ENCODE measurements around the gene SEMA6A. TPM values are rescaled to one million over a fixed set of nuclear protein-coding genes. Genes with fewer than 3 reads are reported as not detected.

Gene SEMA6A
- polyA plus RNA-seq, 3 donors: 0.16 TPM; not detected in 2

GRCh38 chr5:116542619-116543018, 32.0 kb downstream of the SEMA6A start:
- H3K9me3 Mint-ChIP-seq: peaks cover 9 to 27% (median 24%) of the 10 kb centered on the region in 7 donors
- 50% methylated on average over 1 of the region's 3 CpGs for WGBS (ENCODE audit: insufficient coverage)
- H3K9me3 ChIP-seq (replicated peaks in 1 of 2; ENCODE audit: control insufficient read depth in 1 of 2, insufficient read depth in 1 of 2, low read length in 2 of 2): peaks cover 18 to 26% of the 10 kb centered on the region in 2 donors
- TF ChIP-seq, protein P1, sequence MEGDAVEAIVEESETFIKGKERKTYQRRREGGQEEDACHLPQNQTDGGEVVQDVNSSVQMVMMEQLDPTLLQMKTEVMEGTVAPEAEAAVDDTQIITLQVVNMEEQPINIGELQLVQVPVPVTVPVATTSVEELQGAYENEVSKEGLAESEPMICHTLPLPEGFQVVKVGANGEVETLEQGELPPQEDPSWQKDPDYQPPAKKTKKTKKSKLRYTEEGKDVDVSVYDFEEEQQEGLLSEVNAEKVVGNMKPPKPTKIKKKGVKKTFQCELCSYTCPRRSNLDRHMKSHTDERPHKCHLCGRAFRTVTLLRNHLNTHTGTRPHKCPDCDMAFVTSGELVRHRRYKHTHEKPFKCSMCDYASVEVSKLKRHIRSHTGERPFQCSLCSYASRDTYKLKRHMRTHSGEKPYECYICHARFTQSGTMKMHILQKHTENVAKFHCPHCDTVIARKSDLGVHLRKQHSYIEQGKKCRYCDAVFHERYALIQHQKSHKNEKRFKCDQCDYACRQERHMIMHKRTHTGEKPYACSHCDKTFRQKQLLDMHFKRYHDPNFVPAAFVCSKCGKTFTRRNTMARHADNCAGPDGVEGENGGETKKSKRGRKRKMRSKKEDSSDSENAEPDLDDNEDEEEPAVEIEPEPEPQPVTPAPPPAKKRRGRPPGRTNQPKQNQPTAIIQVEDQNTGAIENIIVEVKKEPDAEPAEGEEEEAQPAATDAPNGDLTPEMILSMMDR (IDR thresholded peaks at IDR 0.05): no peak
- no peaks in the 10 kb centered on the region for H3K4me1 Mint-ChIP-seq
- intact Hi-C loops (cut with micrococcal nuclease): no loop called here
- H3K27ac ChIP-seq (ENCODE audit: low read depth in 1 of 2, low read length in 2 of 2): no peak overlapping the region
- H3K4me1 ChIP-seq (ENCODE audit: control insufficient read depth in 1 of 2, insufficient read depth in 2 of 2, low read length in 2 of 2): no peaks in the 10 kb centered on the region
- no peaks in the 10 kb centered on the region for H4K20me1 ChIP-seq (ENCODE audit: insufficient read depth, low read length)
- no peak for DNase-seq
- H3K36me3 ChIP-seq (replicated peaks in 1 of 2; ENCODE audit: control insufficient read depth in 1 of 2, insufficient read depth in 2 of 2, low read length in 2 of 2): no peaks in the 10 kb centered on the region
- H3K4me3 Mint-ChIP-seq: no peak overlapping the region
- H3K4me2 ChIP-seq (replicated peaks; ENCODE audit: extremely low read depth, low read length, poor library complexity, severe bottlenecking): no peak overlapping the region
- H3K79me2 ChIP-seq (ENCODE audit: insufficient read depth, low read length): no peaks in the 10 kb centered on the region
- H2AFZ ChIP-seq (ENCODE audit: insufficient read depth, low read depth, low read length, poor library complexity, severe bottlenecking): no peak overlapping the region
- H3K27me3 ChIP-seq (ENCODE audit: control insufficient read depth in 2 of 2, insufficient read depth in 2 of 2, low read length in 2 of 2): no peaks in the 10 kb centered on the region
- no peak overlapping the region for H3K4me3 ChIP-seq (replicated peaks in 1 of 3; ENCODE audit: low read depth in 2 of 3, low read length in 3 of 3)
- no peak overlapping the region for H3K27ac Mint-ChIP-seq
- H3K27me3 Mint-ChIP-seq (ENCODE audit: low read depth in 3 of 3): no peaks in the 10 kb centered on the region
- no peaks in the 10 kb centered on the region for H3K36me3 Mint-ChIP-seq
- H3K9ac ChIP-seq (ENCODE audit: insufficient read depth, low read length, poor library complexity, severe bottlenecking): no peak overlapping the region

DNA sequence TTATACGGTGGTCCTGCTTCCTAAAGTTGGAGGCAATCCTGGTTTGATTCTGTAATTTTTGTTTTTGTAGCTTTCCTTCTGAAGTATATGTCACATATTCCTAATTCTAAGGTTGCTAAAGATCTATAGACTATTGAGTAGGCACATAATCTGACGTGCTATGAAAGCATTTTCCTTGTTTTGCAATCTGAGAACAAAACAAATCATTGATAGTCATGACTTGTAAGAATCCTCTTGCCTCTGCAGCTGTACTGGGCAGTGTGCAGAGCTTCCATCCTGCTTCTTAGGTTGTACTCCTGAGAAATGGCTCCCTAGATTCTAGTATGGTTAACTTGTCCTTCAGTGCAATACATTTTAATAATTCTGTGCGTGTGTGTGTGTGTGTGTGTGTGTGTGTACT, 35.4 kb downstream of the SEMA6A start:
- Histone ChIP-seq H3K4me2 (replicated peaks; ENCODE audit: extremely low read depth, low read length, poor library complexity, severe bottlenecking) (no peak overlapping the region), H3K9ac (ENCODE audit: insufficient read depth, low read length, poor library complexity, severe bottlenecking) (no peak overlapping the region), H3K27me3 (ENCODE audit: control insufficient read depth in 2 of 2, insufficient read depth in 2 of 2, low read length in 2 of 2) (no peaks in the 10 kb centered on the region), H4K20me1 (ENCODE audit: insufficient read depth, low read length) (no peaks in the 10 kb centered on the region), H3K9me3 (replicated peaks in 1 of 2; ENCODE audit: control insufficient read depth in 1 of 2, insufficient read depth in 1 of 2, low read length in 2 of 2) (peaks cover 0 to 2% of the 10 kb centered on the region in 2 donors), H3K4me3 (replicated peaks in 1 of 3; ENCODE audit: low read depth in 2 of 3, low read length in 3 of 3) (no peak overlapping the region), H2AFZ (ENCODE audit: insufficient read depth, low read depth, low read length, poor library complexity, severe bottlenecking) (no peak overlapping the region), H3K79me2 (ENCODE audit: insufficient read depth, low read length) (no peaks in the 10 kb centered on the region), H3K36me3 (replicated peaks in 1 of 2; ENCODE audit: control insufficient read depth in 1 of 2, insufficient read depth in 2 of 2, low read length in 2 of 2) (no peaks in the 10 kb centered on the region), H3K4me1 (ENCODE audit: control insufficient read depth in 1 of 2, insufficient read depth in 2 of 2, low read length in 2 of 2) (no peaks in the 10 kb centered on the region), H3K27ac (ENCODE audit: low read depth in 1 of 2, low read length in 2 of 2) (no peak overlapping the region)
- Mint-ChIP-seq H3K9me3 (peaks cover 0 to 4% (median 2%) of the 10 kb centered on the region in 7 donors), H3K4me1 (no peaks in the 10 kb centered on the region), H3K4me3 (no peak overlapping the region), H3K36me3 (no peaks in the 10 kb centered on the region), H3K27ac (no peak overlapping the region), H3K27me3 (ENCODE audit: low read depth in 3 of 3) (no peaks in the 10 kb centered on the region)
- intact Hi-C loops (cut with micrococcal nuclease): no loop called here
- WGBS (ENCODE audit: insufficient coverage): 100% methylated on average over 1 of the region's 3 CpGs
- DNase-seq: no peak
- TF ChIP-seq, protein P1 (IDR thresholded peaks at IDR 0.05): no peak

Measured in CD14-positive monocyte (primary cell).